Activated B cell treated with CpG ODN at 0.5 μM for 24 hours (primary cell): ENCODE measurements around the gene GALNT17. TPM values are rescaled to one million over a fixed set of nuclear protein-coding genes. Genes with fewer than 3 reads are reported as not detected.

ENCODE experiments used
- ATAC-seq: fragments of 200-7000 bp; cut with Tn5 transposase; one replicate; pipeline ENCODE4 v1.10.0; 2021; ENCODE audit warnings: low read depth, mild to moderate bottlenecking, moderate library complexity
- CTCF ChIA-PET: fragments of 350-600 bp; sonication (Branson Sonifier 250); formaldehyde crosslinking; loops from one replicate; lab custom pipeline; 2021; ENCODE audit warnings: antibody characterized with exemption; lab: Charles Lee
- POLR2A ChIA-PET: fragments of 350-600 bp; sonication (Branson Sonifier 250); formaldehyde crosslinking; loops from one replicate; lab custom pipeline; 2021; ENCODE audit warnings: antibody characterized with exemption; lab: Charles Lee
- DNase-seq: peaks from one replicate; pipeline ENCODE4 v3.0.0; 2022
- H3K27ac Mint-ChIP-seq: one replicate; pipeline ENCODE4 v1.8.0; 2020; ENCODE audit warnings: mixed read lengths
- H3K27me3 Mint-ChIP-seq: one replicate; pipeline ENCODE4 v1.8.0; 2021; ENCODE audit warnings: mixed read lengths
- H3K36me3 Mint-ChIP-seq: one replicate; pipeline ENCODE4 v1.8.0; 2021; ENCODE audit warnings: low read depth, mixed read lengths
- H3K4me1 Mint-ChIP-seq: one replicate; pipeline ENCODE4 v1.8.0; 2021; ENCODE audit warnings: mixed read lengths
- H3K4me3 Mint-ChIP-seq: one replicate; pipeline ENCODE4 v1.8.0; 2020; ENCODE audit warnings: mild to moderate bottlenecking, mixed read lengths
- H3K9me3 Mint-ChIP-seq: one replicate; pipeline ENCODE4 v1.8.0; 2020; ENCODE audit warnings: mixed read lengths
- intact Hi-C: fragments of 100-400 bp; cut with micrococcal nuclease; formaldehyde crosslinking; loops from one replicate; pipeline ENCODE4 v1.15.1; 2024
- total RNA-seq: library from RNA; stranded (reverse); gene quantifications from 2 replicates; pipeline ENCODE4 v1.2.3, GENCODE V29; 2022
- TF ChIP-seq, protein P1 (sequence below): fragments of 200-600 bp; IDR thresholded peaks from one replicate; pipeline ENCODE4 v1.8.0; 2022; ENCODE audit warnings: antibody characterized with exemption, mild to moderate bottlenecking

The GALNT17 gene
- total RNA-seq, 1 donor from 2014 or later: not detected

DNA sequence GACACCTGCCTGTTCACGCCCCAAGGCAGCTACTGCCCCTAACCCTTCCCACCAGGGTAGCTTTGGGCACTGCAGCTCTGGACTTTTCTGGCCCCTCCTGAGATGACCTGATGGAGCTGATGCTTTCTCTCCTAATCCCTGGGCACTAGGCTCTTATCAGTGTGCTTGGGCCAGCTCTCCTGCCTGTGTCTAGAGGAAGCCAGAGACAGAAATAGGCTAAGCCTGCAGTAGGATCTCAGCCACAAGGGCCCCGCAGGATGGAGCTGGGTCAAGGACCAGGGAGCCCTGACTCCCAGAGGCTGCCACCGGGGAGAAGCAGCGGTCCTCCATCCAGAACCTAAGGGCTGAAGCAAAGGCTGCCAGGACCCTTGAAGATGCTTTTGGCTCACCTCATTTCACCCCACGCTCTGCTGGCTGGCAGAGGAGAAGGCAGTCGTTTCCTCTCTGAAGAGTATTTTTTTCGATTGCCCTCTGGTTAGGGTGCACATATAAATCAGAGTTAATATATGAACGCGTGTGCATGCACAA lies 580.8 kb downstream of the GALNT17 start:
- Mint-ChIP-seq H3K4me3 (no peak overlapping the region), H3K27me3 (no peaks in the 10 kb centered on the region), H3K4me1 (no peaks in the 10 kb centered on the region), H3K9me3 (peaks cover 6% of the 10 kb centered on the region), H3K27ac (no peak overlapping the region), H3K36me3 (no peaks in the 10 kb centered on the region)
- intact Hi-C loops: no loop called here
- no peak for DNase-seq
- POLR2A ChIA-PET: no interaction called here
- CTCF ChIA-PET: no interaction called here
- ATAC-seq: no peak
- TF ChIP-seq, protein P1, sequence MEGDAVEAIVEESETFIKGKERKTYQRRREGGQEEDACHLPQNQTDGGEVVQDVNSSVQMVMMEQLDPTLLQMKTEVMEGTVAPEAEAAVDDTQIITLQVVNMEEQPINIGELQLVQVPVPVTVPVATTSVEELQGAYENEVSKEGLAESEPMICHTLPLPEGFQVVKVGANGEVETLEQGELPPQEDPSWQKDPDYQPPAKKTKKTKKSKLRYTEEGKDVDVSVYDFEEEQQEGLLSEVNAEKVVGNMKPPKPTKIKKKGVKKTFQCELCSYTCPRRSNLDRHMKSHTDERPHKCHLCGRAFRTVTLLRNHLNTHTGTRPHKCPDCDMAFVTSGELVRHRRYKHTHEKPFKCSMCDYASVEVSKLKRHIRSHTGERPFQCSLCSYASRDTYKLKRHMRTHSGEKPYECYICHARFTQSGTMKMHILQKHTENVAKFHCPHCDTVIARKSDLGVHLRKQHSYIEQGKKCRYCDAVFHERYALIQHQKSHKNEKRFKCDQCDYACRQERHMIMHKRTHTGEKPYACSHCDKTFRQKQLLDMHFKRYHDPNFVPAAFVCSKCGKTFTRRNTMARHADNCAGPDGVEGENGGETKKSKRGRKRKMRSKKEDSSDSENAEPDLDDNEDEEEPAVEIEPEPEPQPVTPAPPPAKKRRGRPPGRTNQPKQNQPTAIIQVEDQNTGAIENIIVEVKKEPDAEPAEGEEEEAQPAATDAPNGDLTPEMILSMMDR: no peak

DNA sequence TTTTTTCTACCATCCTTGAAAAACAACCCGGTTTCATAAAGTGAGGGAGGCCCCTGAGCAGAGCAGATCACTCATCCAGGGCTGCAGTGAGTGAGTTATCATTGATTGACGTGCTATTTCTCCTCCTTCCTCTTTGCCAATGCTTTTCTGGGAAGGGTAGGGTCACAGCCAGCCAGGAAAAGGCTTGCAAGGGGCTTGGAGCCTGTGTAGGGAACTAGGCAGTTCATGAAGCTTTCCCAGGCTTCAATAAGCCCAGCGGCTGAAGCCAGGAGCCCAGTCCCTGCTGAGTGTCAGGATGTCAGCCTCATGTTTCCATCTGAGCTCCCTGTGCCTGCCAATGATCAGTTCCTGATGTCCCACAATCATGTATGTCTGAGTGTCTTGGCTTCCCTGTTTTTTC lies 584.7 kb downstream of the GALNT17 start:
- Mint-ChIP-seq H3K27ac (no peak overlapping the region), H3K27me3 (no peaks in the 10 kb centered on the region), H3K36me3 (no peaks in the 10 kb centered on the region), H3K4me1 (no peaks in the 10 kb centered on the region), H3K9me3 (peaks cover 3% of the 10 kb centered on the region), H3K4me3 (no peak overlapping the region)
- POLR2A ChIA-PET: no interaction called here
- intact Hi-C loops: no loop called here
- no peak for ATAC-seq
- TF ChIP-seq, protein P1: no peak
- CTCF ChIA-PET: no interaction called here
- no peak for DNase-seq

DNA sequence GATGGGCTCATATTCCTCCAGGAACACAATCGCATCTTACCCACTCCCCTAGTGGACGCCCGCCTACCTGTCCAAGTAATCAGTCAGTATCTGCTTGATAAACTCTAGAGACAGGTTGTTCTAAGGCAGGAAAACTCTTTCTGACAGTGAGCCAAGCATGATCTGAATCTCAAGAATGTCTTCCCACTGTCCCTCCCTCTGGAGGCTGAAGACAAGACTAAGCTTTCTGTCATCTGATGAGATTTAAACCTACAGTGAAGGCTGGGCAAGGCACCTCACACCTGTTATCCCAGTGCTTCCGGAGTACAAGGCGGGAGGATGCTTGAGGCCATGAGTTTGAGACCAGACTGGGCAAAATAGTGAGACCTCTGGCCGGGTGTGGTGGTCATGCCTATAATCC lies 586.6 kb downstream of the GALNT17 start:
- H3K36me3 Mint-ChIP-seq: no peaks in the 10 kb centered on the region
- H3K4me3 Mint-ChIP-seq: no peak overlapping the region
- no peak overlapping the region for H3K27ac Mint-ChIP-seq
- no peaks in the 10 kb centered on the region for H3K27me3 Mint-ChIP-seq
- no peaks in the 10 kb centered on the region for H3K4me1 Mint-ChIP-seq
- DNase-seq (no peak), ATAC-seq (no peak)
- ChIA-PET CTCF (no interaction called here), POLR2A (no interaction called here)
- H3K9me3 Mint-ChIP-seq: peaks cover 3% of the 10 kb centered on the region
- TF ChIP-seq, protein P1: no peak
- intact Hi-C loops: no loop called here

DNA sequence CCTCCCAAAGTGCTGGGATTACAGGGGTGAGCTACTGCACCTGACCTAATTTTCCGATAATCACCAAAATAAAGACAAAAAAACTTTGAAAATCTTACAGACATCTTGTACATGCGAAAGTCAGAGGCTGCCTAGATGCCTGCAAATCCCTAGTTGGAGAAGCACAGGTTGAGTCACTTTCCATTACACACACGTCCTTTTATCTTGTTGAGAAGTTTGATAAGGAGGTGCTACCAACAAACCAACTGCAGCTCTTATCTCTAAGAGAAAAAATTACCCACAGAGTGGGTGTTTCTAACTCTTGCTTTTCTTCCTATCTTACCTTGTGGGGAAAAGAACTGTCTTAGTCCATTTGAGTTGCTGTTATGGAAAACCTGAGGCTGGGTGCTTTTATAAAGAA lies 589.8 kb downstream of the GALNT17 start:
- ATAC-seq (no peak), DNase-seq (no peak)
- Mint-ChIP-seq H3K4me3 (no peak overlapping the region), H3K4me1 (no peaks in the 10 kb centered on the region), H3K36me3 (no peaks in the 10 kb centered on the region), H3K27me3 (no peaks in the 10 kb centered on the region), H3K27ac (no peak overlapping the region), H3K9me3 (peaks cover 3% of the 10 kb centered on the region)
- ChIA-PET CTCF (no interaction called here), POLR2A (no interaction called here)
- TF ChIP-seq, protein P1: no peak
- intact Hi-C loops: no loop called here

DNA sequence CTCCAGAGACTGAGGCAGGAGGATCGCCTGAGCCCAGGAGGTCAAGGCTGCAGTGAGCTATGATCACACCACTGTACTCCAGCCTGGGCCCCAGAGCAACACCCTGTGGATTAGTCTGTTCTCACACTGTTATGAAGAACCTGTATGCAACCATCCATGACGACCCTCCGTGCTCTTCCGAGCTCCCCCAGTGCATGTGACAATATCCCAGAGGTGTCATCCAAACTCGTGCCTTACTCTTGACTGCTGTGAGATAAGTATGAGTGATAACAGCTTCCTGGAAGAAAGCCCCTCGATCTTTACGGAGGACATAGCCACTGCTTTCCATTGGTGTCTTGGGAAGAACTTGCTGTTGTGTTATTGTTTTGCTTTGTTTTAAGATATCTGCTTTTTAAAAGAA lies 591.9 kb downstream of the GALNT17 start:
- CTCF ChIA-PET: no interaction called here
- no peaks in the 10 kb centered on the region for H3K4me1 Mint-ChIP-seq
- ATAC-seq (no peak), DNase-seq (no peak)
- TF ChIP-seq, protein P1: no peak
- H3K36me3 Mint-ChIP-seq: no peaks in the 10 kb centered on the region
- intact Hi-C loops: no loop called here
- no peaks in the 10 kb centered on the region for H3K27me3 Mint-ChIP-seq
- no peak overlapping the region for H3K4me3 Mint-ChIP-seq
- POLR2A ChIA-PET: no interaction called here
- H3K9me3 Mint-ChIP-seq: peaks cover 7% of the 10 kb centered on the region
- H3K27ac Mint-ChIP-seq: no peak overlapping the region
